WERI-Rb-1 (cell line): Measurements from ENCODE around the gene TWNK.
A peak's percentile ranks its signal among the peaks of the same experiment; 100 is the strongest.

Experiments
- DNase-seq: peaks from one replicate; pipeline ENCODE4 v3.0.0-alpha.2; 2020
- H3K27ac ChIP-seq: fragments of 250-450 bp; sonication (Bioruptor Pico); 2 replicates; pipeline ENCODE4 v1.5.1; 2020; ENCODE audit warnings: mild to moderate bottlenecking, moderate library complexity
- H3K27me3 ChIP-seq: fragments of 250-450 bp; sonication (Bioruptor Pico); 2 replicates; pipeline ENCODE4 v1.5.1; 2021; ENCODE audit warnings: mild to moderate bottlenecking, low read depth, moderate library complexity; ENCODE audit not compliant: insufficient read depth, severe bottlenecking
- H3K36me3 ChIP-seq: fragments of 250-450 bp; sonication (Bioruptor Pico); 2 replicates; pipeline ENCODE4 v1.5.1; 2020; ENCODE audit warnings: mild to moderate bottlenecking, moderate library complexity
- H3K4me3 ChIP-seq: 2 replicates; pipeline ENCODE4 v1.5.1; 2011; ENCODE audit warnings: low read depth, mild to moderate bottlenecking, control low read depth, low read length
- H3K9me3 ChIP-seq: fragments of 250-450 bp; sonication (Bioruptor Pico); 2 replicates; pipeline ENCODE4 v1.5.1; 2021; ENCODE audit warnings: mild to moderate bottlenecking, moderate library complexity; ENCODE audit not compliant: severe bottlenecking
- CTCF ChIP-seq: IDR thresholded peaks from 2 replicates; pipeline ENCODE4 v1.5.1; 2011; ENCODE audit warnings: low read depth, mild to moderate bottlenecking, control low read depth, inconsistent platforms, low read length

Gene TWNK

GRCh38 chr10:101000127-101000914, 13.0 kb downstream of the TWNK start:
- no peaks in the 10 kb centered on the region for H3K27me3 ChIP-seq
- peak overlapping the region; percentile 98 for H3K27ac ChIP-seq
- H3K9me3 ChIP-seq, result no peaks in the 10 kb centered on the region
- H3K36me3 ChIP-seq, result peaks cover 32% of the 10 kb centered on the region
- TF ChIP-seq CTCF, result no peak
- H3K4me3 ChIP-seq, result peak overlapping the region; percentile 94
- no peak for DNase-seq

- Histone ChIP-seq H3K27me3 (no peaks in the 10 kb centered on the region), H3K27ac (peak overlapping the region; percentile 98), H3K36me3 (peaks cover 39% of the 10 kb centered on the region), H3K9me3 (no peaks in the 10 kb centered on the region), H3K4me3 (peak overlapping the region; percentile 94)
- DNase-seq, result peak; percentile 70
- no peak for TF ChIP-seq CTCF
Measured at GRCh38 chr10:101000915-101001658, 13.7 kb downstream of the TWNK start.

GRCh38 chr10:101001659-101002035, 14.3 kb downstream of the TWNK start:
- Histone ChIP-seq H3K9me3 (no peaks in the 10 kb centered on the region), H3K27ac (0 out of 2 replicates have a peak overlapping the region, but pooled peaks have one; percentile 1), H3K27me3 (no peaks in the 10 kb centered on the region), H3K36me3 (peaks cover 45% of the 10 kb centered on the region), H3K4me3 (no peak overlapping the region)
- no peak for TF ChIP-seq CTCF
- DNase-seq, result no peak

GRCh38 chr10:101002456-101002855, 15.1 kb downstream of the TWNK start:
- H3K4me3 ChIP-seq, result no peak overlapping the region
- no peaks in the 10 kb centered on the region for H3K9me3 ChIP-seq
- H3K27me3 ChIP-seq, result no peaks in the 10 kb centered on the region
- no peak for TF ChIP-seq CTCF
- peaks cover 53% of the 10 kb centered on the region for H3K36me3 ChIP-seq
- no peak for DNase-seq
- H3K27ac ChIP-seq, result no peak overlapping the region

- Histone ChIP-seq H3K4me3 (no peak overlapping the region), H3K36me3 (peaks cover 54% of the 10 kb centered on the region), H3K9me3 (no peaks in the 10 kb centered on the region), H3K27me3 (no peaks in the 10 kb centered on the region), H3K27ac (no peak overlapping the region)
- DNase-seq, result no peak
- no peak for TF ChIP-seq CTCF
Measured at GRCh38 chr10:101003639-101004206, 16.4 kb downstream of the TWNK start.
